HG03159 (cell line): ENCODE data around the gene SECISBP2.

Experiments
- ATAC-seq: cut with Tn5 transposase; IDR thresholded peaks from one replicate; pipeline ENCODE4 v1.9.1; 2021; ENCODE audit warnings: mild to moderate bottlenecking, moderate library complexity; ENCODE audit not compliant: unreplicated experiment

SECISBP2 gene

DNA sequence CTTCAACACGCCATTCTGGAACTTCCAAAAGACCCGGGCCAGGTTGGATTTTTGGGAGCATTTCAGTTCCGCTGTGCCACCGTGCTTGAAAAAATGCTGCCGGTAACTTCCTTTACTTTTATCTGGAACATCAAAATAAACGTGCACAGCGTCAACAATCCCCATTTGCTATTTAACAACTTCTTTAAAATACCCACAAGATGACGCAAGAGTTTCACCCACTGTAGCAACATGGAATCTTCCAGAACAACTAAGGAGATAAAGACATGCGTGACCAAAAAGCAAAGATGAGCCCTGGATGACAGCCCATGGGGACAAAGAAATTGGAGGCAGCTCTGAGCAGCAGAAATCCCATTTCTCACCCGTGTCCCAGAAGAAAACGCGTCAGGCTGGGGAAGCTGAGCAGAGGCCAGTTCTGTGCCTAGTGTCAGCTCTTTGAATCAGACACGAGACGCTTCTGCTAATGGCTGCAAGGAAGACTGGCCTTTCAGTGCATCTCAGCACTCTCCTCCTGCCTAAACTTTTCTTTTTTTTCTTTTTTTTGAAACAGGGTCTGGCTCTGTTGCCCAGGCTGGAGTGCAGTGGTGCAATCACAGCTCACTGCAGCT, 61.3 kb downstream of the SECISBP2 start:
- no peak for ATAC-seq

DNA sequence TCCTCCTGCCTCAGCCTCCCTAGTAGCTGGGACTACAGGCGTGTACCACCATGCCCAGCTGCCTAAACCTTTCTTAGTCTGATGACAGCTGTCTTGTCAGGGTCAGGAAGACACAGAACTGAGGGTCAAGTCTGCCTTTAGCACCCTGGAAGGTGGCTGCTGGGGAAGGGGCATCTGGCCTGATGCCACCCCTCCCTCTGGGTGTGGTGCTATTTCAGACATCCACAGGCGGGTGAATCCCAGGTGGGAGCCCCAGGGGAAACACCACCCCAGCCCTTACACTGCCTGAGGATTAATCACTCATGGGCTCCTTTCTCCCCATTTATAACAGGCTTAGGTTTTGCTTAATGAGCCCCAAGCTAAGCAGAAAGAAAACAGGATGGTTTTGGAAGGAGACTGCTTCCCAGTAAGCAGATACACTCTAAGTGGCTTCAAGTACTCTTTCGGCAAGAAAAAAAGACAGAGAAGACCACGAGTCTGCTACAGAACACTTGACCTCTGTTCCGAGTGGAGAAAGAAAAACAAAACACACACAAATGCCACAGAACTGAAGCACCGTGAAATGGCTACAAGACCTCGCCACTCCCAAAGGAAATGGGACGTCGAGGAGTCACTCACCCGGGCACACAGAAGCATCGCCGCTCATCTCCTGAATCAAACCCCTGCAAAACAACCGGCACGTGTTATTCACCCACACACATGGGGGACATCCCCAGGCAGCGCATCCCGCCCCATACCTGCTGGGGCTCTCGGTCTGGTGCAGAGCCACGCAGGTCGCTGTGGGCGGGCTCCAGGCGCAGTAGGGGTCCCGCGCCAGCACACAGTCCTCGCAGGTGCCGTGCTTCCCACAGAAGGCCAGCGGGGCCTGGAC, 62.4 kb downstream of the SECISBP2 start:
- ATAC-seq: no peak

DNA sequence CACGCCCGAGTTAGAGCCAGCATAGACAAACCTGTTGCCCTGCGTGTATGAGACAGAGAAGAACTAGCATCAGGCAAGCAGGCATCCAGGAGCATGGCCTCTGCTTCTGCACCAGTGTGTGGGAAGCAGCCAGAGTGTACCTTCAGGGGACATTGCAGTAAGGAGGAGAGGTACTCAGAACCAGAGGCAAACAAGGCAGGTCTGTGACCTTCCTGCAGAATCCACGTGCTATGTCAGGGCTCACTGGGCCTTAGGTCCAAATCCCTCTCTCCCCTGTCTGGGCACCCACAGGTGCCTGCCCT, 63.0 kb downstream of the SECISBP2 start:
- ATAC-seq: no peak

DNA sequence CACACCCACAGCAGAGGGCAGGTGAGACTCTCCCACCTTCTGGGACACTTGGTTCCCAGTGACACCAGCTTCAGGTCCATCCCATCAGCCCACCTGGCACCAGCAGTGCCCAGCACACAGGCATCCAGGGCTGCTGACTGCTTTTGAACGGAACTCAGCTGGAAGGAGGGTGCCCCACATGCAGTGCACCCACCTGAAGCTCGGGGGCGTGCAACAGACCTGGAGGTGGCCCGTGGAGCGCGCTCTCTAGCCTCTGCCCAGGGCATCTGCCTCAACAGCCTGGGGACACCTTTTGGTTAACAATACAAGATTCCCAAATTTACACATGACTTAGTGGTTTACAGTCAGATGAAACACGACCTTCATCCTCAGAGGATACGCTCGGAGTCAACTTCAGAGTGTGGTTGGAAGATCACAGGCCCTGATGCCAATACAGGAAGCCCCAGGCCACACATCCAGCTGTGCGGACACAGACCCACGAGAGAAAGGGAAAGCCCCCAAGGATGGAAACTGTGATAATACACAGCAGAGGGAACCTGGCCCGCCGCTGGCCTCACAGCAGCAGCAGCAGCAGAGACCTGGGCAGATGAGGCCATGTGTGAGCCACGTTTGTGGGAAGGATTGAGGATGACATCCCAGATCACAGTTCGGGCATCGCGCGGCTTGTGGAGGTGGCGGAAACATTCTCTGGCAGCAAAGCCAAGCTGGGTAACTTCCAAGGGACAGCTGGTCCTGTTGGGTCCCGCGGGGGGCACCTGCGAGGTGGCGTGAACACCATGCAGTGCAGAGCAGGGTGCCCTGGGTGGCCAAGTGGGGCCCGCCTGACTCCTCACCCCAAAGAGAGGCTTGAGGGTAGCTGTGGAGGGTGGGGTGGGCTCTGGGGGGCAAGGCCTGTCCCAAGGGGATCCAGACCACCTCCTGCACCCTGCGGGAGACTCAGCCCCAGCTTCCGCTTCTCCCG, 64.0 kb downstream of the SECISBP2 start:
- ATAC-seq: no peak

DNA sequence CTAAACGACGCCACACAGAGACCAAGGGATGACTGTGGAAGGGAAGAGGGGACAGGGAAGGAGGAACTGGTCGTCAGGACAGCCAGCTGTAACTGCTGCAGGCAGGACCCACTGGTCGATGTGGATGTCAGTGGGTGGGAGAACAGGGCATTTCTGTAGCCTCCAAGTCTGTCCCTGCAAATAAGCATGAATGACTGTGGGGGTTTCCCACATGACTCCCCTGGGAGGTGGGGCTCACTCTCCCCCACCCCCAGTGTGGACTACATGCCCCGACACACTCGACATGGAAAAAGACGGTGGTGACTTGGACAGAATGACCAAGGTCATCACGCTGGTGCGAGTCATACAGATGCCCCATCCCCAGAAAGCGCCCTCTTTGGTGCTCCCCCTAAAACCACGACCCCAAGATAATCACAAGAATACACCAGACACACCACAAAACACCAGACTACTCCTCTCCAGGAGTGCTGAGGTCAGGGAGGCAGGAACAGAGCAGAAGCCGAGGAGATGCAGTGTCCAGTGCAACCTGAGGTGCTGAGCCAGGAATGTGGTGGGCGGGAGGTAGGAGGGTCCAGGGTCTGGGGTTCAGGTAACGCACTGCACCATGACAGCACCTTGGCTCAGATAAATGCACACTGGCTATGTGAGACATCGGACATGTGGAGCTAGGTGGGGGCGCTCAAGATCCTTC, 64.9 kb downstream of the SECISBP2 start:
- ATAC-seq: no peak

DNA sequence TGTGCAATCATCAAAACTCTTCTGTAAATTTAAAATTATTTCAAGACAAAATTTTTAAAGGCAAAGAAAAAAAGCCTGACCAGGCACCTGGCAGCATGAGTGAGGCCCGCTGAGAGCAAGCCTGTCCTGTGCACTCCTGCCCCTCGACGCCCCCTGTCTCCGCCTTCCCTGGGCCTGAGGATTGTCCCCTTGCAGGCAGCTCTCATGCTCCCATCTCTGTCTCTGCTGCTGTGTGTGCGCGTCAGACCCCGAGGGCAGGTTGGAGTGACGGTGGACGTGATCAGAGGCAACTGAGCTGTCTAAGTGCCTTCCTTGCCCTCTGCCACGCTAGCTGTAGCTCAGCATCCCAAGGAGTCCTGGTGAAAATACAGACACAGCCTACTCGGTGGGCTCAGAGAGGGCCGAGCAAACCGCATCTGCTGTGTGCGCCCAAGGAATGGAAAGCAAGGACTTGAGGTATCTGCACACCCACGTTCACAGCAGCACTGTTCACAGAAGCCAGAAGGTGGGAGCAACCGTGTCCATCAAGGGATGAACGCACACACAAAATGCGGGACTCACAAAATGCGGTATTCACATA, 65.5 kb downstream of the SECISBP2 start:
- ATAC-seq: no peak

DNA sequence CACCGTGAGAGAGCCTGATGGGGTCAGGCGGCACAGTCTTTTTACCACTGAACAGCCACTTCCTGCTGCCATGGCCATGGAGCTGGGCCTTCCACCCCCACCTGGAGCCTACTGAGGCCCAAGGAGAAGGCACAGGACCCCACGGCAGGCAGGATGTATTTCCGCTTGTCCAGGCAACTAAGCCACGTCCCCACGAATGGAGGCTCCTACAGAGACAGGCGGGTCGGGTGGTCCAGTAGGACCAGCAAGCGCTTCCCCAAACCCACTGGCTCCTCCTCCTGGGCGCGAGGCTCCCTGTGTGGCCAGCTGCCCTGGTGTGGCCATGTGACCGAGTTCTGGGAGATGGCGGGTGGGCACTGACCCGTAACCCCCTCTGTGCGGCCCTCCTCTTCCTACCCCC, 66.5 kb downstream of the SECISBP2 start:
- no peak for ATAC-seq

DNA sequence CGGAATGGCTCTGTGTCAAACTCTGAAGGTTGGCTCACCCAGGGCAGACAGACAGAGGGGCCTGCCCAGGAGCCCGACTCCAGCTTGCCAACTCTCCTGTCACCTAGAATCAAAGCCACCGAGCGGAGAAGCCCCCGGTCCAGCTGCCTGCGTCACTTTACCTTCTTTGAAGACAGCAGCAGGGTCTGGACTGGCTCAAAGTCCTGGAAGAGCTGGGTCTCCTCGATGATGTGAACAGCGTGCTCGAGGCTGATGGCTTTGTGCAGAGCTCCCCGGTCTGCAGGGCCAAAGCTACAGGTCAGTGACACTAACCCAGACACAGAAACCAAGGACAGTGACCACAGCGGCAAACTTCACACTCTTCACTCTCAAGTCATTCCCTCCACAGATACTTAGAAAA, 67.9 kb downstream of the SECISBP2 start:
- ATAC-seq: no peak

DNA sequence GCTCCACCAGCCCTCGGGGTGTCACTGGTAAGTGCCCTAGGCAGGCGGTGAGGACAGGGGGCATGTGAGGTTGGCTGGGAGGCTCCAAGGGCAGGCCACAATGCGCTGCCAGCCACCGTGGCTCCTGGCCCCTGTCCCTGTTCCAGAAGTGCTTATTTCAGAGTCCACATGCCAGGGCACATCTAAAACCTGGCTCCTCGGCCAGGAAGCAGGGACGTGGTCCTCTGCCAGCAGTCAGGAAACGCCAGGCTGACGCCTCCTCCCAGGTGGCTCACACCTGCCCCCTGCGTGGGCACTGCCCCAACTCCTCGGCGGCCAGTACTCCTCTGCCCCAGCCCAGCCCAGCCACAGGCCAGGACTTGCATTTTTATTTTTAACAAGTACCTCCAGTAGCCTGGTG, 68.5 kb downstream of the SECISBP2 start:
- no peak for ATAC-seq

DNA sequence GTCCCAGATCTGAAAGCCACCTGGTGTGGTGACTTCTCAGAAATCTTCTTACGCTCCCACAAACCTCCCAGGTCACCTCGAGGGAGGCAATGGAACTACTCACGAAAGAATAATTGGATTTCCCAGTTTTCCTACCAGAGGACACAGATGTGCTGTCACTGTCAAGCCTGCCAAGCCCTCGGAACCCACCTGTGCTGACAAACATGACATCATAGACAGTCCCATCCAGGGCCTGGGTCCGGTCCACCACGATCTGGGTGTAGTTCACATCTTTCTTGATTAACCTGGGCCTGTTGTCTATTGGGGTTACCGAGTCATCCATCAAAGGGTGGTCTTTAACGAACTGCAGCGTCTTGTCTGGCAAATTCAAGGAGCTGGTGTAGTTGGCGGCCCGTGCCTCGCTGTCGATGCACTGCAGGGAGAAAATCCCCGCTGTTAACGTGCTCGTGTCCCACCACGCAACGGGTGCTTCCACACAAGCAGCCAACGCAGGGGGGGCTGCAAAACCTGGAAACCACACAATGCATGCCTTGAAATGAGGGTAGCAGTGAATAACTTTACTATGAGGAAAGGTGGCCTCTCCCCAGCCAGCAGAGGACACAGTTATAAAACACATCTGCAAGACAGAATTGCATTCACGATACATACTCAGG, 69.0 kb downstream of the SECISBP2 start:
- no peak for ATAC-seq

DNA sequence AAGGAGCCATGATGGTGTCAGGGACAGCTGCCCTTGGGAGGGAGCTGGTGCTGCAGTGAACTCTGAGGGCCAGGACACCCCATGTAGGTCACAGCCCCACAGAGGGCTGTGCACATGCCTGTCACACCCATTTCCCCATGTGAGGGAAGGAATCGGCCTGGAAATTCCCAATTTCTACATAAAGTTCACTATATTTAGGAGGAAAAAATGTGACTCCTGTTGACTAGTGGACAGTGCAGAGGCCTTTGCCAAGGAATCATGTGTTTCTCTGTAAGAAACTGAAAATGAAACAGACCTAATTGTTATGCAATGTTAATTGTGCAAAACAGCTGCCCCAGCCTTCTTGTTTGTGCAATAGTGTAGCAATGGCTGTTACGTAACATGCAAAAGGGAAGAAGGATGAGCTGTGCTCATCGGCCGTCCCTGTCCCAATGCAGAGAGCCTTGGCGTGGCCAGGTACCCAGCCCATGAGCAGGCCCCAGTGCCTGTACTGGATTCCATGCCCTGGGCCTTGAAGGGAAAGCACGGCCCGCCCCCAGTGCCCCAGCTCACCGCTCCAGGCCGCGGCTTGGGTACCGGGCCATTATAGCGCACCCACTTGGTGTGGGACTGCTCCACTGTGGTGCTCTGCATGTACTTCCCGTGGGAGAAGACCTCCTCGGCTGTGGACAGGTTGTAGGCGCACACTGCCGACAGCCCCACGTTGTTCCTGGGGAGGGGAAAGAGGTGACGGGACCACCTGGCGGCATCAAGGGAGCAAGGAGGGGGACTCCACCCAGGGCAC, 70.0 kb downstream of the SECISBP2 start:
- ATAC-seq: no peak

DNA sequence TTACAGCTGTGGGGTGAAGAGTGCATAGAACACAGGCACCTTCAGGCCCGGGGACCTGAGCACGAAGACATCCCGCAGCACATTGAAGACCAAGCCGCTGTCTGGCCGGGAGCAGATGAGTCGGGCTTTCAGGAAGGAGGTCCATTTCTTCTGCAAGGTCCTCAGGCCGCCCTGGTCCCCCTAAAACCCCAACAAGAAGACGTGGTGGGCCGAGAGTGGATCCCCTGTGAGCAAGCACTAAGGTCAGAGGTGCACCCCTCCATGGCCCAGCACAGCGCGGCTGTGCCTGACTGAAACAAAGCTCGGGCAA, 70.5 kb downstream of the SECISBP2 start:
- no peak for ATAC-seq

DNA sequence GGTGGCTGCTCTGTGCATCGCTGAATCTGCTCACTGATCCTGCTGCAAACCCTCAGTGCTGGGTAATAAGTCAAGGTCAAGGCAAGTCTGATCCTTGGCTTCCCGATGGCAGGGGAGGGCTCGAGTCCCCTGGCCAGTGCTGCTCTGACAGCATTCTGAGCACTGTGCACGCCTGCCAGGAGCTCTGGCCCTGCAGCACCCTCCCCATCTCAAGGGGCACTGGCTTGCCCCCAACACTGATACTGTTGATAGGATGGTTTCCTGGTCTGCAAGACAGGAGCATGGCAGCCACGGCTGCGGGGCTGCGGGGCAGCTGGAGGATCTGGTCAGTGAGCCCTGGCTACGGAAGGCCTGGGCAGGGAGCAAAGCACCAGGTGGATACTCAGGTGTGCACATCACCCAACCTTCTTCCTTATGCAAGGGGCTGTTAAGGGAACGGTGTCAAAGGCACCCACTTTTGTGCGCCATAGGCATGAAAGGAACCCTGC, 71.8 kb downstream of the SECISBP2 start:
- no peak for ATAC-seq

DNA sequence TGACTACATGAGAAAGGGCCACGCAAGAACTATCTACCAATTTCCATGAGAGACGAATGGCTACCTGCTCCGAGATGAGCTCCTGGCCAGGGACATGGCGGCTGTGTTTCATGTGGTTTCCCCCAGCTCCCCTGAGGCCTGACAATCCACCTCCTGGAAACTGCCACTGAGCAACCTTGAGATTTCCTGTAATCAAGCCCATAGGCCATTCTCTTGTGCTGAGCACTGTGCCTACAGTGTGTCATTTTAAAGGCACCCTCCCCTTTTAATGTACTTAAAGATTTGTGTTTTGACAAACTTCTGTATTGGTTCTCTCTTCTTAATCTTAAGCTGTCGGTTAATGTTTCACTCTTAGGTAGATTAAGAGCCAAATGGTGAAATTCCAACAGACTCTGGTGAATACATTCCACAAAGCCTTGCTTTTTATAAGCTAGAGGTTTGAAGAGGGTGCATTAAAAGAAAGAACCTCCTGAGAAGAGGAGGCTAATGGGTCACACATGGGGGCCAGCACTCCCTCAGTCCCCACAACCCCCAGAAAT, 72.3 kb downstream of the SECISBP2 start:
- ATAC-seq: no peak

DNA sequence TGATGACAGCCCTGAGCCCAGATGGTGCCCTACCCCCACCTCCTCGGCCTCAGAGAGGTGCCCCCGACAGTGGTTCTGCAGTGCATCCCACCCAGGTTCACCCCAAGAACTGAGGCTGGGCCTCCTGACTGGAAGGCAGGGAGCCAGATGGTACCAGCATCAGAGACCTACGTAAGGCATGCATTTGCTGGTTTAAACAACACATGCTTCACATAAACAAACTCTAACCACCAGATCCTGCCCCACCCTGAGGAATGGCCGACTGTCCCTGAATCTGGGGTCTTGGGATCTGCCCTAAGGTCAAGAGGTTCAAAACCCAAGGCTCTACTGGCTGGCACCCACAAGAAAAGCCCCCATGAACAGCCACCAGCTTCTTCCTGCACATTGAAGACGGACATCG, 73.3 kb downstream of the SECISBP2 start:
- no peak for ATAC-seq

DNA sequence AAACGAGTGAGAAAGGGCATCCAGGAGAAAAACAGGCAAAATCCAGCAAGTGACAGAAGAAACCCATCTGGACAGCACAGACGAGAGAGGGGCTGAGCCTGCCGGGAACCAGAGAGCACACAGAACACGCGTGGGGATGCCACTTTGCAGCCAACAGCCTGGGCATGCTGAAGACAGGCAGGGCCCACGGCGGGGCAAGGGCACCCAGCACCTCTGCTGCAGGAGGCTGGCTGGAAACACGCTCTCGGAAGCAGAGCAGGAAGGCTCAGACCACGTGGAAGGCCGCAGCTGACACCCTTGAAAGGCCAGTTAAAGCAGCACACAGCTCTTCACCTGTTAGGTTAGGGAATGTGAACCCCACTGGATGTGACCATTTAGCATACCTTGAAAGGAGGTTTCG, 76.1 kb downstream of the SECISBP2 start:
- no peak for ATAC-seq

DNA sequence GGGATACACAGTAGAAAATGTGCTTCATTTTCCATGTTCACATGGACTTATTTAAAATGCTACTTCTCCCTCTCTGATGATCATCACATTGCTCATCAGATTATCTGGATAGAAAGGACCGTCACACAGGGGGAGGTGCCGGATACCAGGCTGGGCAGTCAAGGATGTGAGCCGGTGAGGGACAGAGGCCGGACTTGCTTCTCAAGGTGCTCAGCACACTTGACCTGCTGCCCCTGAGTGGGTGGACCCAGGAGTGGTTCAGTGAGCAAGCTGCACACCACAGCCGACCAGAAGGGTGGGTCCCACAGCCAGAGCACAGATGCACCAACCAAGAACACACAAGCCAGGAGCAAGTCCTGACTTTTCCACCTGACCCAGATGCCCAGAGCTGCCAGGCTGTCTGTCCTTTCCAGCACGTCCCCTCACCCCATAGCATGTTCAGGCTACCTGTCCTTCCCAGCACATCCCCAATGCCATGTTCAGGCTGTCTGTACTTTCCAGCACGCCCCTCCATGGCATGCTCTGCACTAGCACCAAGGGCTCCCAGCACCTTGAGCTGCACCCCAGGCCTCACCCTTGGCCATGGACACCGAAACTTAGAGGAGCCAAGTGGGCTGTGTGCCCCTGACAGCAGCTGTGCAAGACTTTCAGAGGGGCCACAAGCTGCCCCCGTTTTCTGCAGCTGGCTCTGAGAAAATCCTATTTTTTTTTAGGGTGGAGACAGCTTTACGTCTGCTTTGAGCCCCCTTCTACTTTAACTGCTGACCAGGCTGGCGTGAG, 77.8 kb downstream of the SECISBP2 start:
- ATAC-seq: no peak

DNA sequence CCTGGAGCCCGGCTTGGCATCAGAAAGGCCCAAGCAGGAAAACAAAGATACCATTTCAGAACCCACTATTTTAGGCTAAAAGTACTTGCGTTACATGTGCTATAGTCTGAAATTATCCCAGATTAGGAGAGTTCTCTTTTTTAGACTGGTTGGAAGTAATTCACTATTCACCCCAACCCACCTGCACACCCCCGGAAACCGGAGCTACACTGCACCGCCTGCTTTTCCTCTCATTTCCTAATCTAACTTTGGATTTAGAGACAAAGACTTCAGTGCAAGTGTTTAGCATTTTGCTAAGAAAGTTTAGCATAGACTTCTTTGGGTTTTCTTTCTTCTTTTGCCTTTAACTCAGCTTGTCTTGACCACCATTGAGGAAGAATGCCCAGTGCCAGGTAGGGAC, 79.2 kb downstream of the SECISBP2 start:
- ATAC-seq: no peak
